Naive B cell (primary cell): ENCODE data around the gene RFX3. TPM values are rescaled to one million over a fixed set of nuclear protein-coding genes. Genes with fewer than 3 reads are reported as not detected.

Experiments used
- ATAC-seq, 2 donors: fragments of 150-1000 bp; cut with Tn5 transposase; 2 replicates each; pipeline ENCODE4 v1.10.0; 2021; ENCODE audit warnings: low read depth in 2 of 2, mild to moderate bottlenecking in 2 of 2, moderate library complexity in 2 of 2
- DNase-seq: peaks from one replicate; pipeline ENCODE4 v3.0.0; 2022
- H3K27ac Mint-ChIP-seq, 6 donors: one replicate each; pipeline ENCODE4 v1.8.0; 2020 to 2022; ENCODE audit warnings: mild to moderate bottlenecking in 6 of 6, mixed read lengths in 6 of 6, moderate library complexity in 5 of 6, inconsistent platforms in 2 of 6
- H3K27me3 Mint-ChIP-seq, 3 donors: one replicate each; pipeline ENCODE4 v1.8.0; 2021 to 2022; ENCODE audit warnings: mixed read lengths in 3 of 3, mild to moderate bottlenecking in 1 of 3
- H3K36me3 Mint-ChIP-seq, 2 donors: one replicate each; pipeline ENCODE4 v1.8.0; 2020 to 2022; ENCODE audit warnings: mixed read lengths in 2 of 2, inconsistent platforms in 1 of 2, mild to moderate bottlenecking in 1 of 2
- H3K4me1 Mint-ChIP-seq, 3 donors: one replicate each; pipeline ENCODE4 v1.8.0; 2020 to 2022; ENCODE audit warnings: mixed read lengths in 3 of 3, inconsistent platforms in 1 of 3, mild to moderate bottlenecking in 1 of 3, moderate library complexity in 1 of 3
- H3K4me3 Mint-ChIP-seq, 8 donors: one replicate each; pipeline ENCODE4 v1.8.0; 2020 to 2022; ENCODE audit warnings: mild to moderate bottlenecking in 8 of 8, mixed read lengths in 8 of 8, moderate library complexity in 8 of 8, inconsistent platforms in 2 of 8
- H3K9me3 Mint-ChIP-seq, 7 donors: one replicate each; pipeline ENCODE4 v1.8.0; 2020 to 2022; ENCODE audit warnings: mixed read lengths in 7 of 7, mild to moderate bottlenecking in 5 of 7, inconsistent platforms in 2 of 7, moderate library complexity in 1 of 7
- polyA plus RNA-seq, 6 donors: library from polyadenylated mRNA; unstranded; fragments of 300-500 nt; fragmentation: Illumina TruSeq; gene quantifications; one replicate each; pipeline ENCODE4 v1.2.3, GENCODE V29; 2021; ENCODE audit warnings: low read depth in 6 of 6

RFX3 gene
- polyA plus RNA-seq, 6 donors from 2014 or later: 3.7 to 16.7 (median 6.3) TPM

GRCh38 chr9:3386753-3387152, 139.0 kb downstream of the RFX3 start:
- Mint-ChIP-seq H3K4me1 (peaks cover 12 to 19% (median 14%) of the 10 kb centered on the region in 3 donors), H3K36me3 (peaks cover 43 to 57% of the 10 kb centered on the region in 2 donors), H3K4me3 (no peak overlapping the region), H3K27me3 (no peaks in the 10 kb centered on the region), H3K9me3 (peaks cover 0 to 14% (median 5%) of the 10 kb centered on the region in 7 donors), H3K27ac (no peak overlapping the region)
- ATAC-seq (no peak), DNase-seq (no peak)

GRCh38 chr9:3385871-3386270, 139.9 kb downstream of the RFX3 start:
- no peak for ATAC-seq
- DNase-seq: no peak
- H3K27me3 Mint-ChIP-seq: no peaks in the 10 kb centered on the region
- peaks cover 0 to 13% (median 5%) of the 10 kb centered on the region in 7 donors for H3K9me3 Mint-ChIP-seq
- H3K36me3 Mint-ChIP-seq: peaks cover 34 to 48% of the 10 kb centered on the region in 2 donors
- peaks cover 12 to 19% (median 14%) of the 10 kb centered on the region in 3 donors for H3K4me1 Mint-ChIP-seq
- peak overlapping the region in 1 of 6 donors; percentile 60 for H3K27ac Mint-ChIP-seq
- peak overlapping the region in 1 of 8 donors; percentile 29 for H3K4me3 Mint-ChIP-seq

GRCh38 chr9:3371842-3372241, 154.0 kb downstream of the RFX3 start:
- peaks cover 0 to 7% of the 10 kb centered on the region in 2 donors for H3K36me3 Mint-ChIP-seq
- no peak for DNase-seq
- peaks cover 13 to 24% (median 21%) of the 10 kb centered on the region in 3 donors for H3K4me1 Mint-ChIP-seq
- no peaks in the 10 kb centered on the region for H3K27me3 Mint-ChIP-seq
- H3K27ac Mint-ChIP-seq: no peak overlapping the region
- peaks cover 0 to 3% (median 0%) of the 10 kb centered on the region in 7 donors for H3K9me3 Mint-ChIP-seq
- no peak for ATAC-seq
- H3K4me3 Mint-ChIP-seq: no peak overlapping the region

GRCh38 chr9:3370715-3371114, 155.1 kb downstream of the RFX3 start:
- no peak for ATAC-seq
- no peak for DNase-seq
- no peak overlapping the region for H3K4me3 Mint-ChIP-seq
- no peak overlapping the region for H3K27ac Mint-ChIP-seq
- peaks cover 16 to 30% (median 25%) of the 10 kb centered on the region in 3 donors for H3K4me1 Mint-ChIP-seq
- peaks cover 0 to 7% of the 10 kb centered on the region in 2 donors for H3K36me3 Mint-ChIP-seq
- no peaks in the 10 kb centered on the region for H3K27me3 Mint-ChIP-seq
- no peaks in the 10 kb centered on the region for H3K9me3 Mint-ChIP-seq

GRCh38 chr9:3367185-3367584, 158.6 kb downstream of the RFX3 start:
- peaks cover 13 to 27% (median 18%) of the 10 kb centered on the region in 3 donors for H3K4me1 Mint-ChIP-seq
- ATAC-seq (no peak), DNase-seq (no peak)
- peaks cover 0 to 3% of the 10 kb centered on the region in 2 donors for H3K36me3 Mint-ChIP-seq
- peak overlapping the region in 2 of 6 donors; percentile 49 to 55 for H3K27ac Mint-ChIP-seq
- H3K4me3 Mint-ChIP-seq: no peak overlapping the region
- H3K27me3 Mint-ChIP-seq: no peaks in the 10 kb centered on the region
- H3K9me3 Mint-ChIP-seq: no peaks in the 10 kb centered on the region

- Mint-ChIP-seq H3K9me3 (peaks cover 0 to 10% (median 6%) of the 10 kb centered on the region in 7 donors), H3K27me3 (no peaks in the 10 kb centered on the region), H3K4me3 (peak overlapping the region in 1 of 8 donors; percentile 18), H3K4me1 (peaks cover 13 to 22% (median 15%) of the 10 kb centered on the region in 3 donors), H3K36me3 (peaks cover 0 to 19% of the 10 kb centered on the region in 2 donors), H3K27ac (peak overlapping the region in 2 of 6 donors; percentile 38 to 53)
- ATAC-seq (no peak), DNase-seq (no peak)
Observed at GRCh38 chr9:3361689-3362392, 164.0 kb downstream of the RFX3 start.

GRCh38 chr9:3361116-3361515, 164.7 kb downstream of the RFX3 start:
- Mint-ChIP-seq H3K36me3 (peaks cover 0 to 19% of the 10 kb centered on the region in 2 donors), H3K27me3 (no peaks in the 10 kb centered on the region), H3K4me1 (peaks cover 10 to 20% (median 11%) of the 10 kb centered on the region in 3 donors), H3K27ac (peak overlapping the region in 2 of 6 donors; percentile 9 to 53), H3K4me3 (peak overlapping the region in 1 of 8 donors; percentile 18), H3K9me3 (peaks cover 0 to 10% (median 6%) of the 10 kb centered on the region in 7 donors)
- DNase-seq (no peak), ATAC-seq (no peak)

- ATAC-seq (no peak), DNase-seq (no peak)
- Mint-ChIP-seq H3K36me3 (peaks cover 0 to 19% of the 10 kb centered on the region in 2 donors), H3K27me3 (no peaks in the 10 kb centered on the region), H3K4me1 (peaks cover 10 to 21% (median 11%) of the 10 kb centered on the region in 3 donors), H3K4me3 (no peak overlapping the region), H3K9me3 (peaks cover 0 to 10% (median 6%) of the 10 kb centered on the region in 7 donors), H3K27ac (no peak overlapping the region)
Observed at GRCh38 chr9:3360245-3360644, 165.6 kb downstream of the RFX3 start.

GRCh38 chr9:3359778-3360177, 166.0 kb downstream of the RFX3 start:
- peaks cover 3 to 19% of the 10 kb centered on the region in 2 donors for H3K36me3 Mint-ChIP-seq
- H3K27ac Mint-ChIP-seq: no peak overlapping the region
- no peaks in the 10 kb centered on the region for H3K27me3 Mint-ChIP-seq
- peaks cover 0 to 10% (median 6%) of the 10 kb centered on the region in 7 donors for H3K9me3 Mint-ChIP-seq
- ATAC-seq: no peak
- H3K4me1 Mint-ChIP-seq: peaks cover 10 to 25% (median 11%) of the 10 kb centered on the region in 3 donors
- no peak for DNase-seq
- H3K4me3 Mint-ChIP-seq: no peak overlapping the region

- Mint-ChIP-seq H3K9me3 (peaks cover under 1 to 16% (median 10%) of the 10 kb centered on the region in 7 donors), H3K27ac (peak overlapping the region in 5 of 6 donors; percentile 46 to 92 (median 59)), H3K36me3 (peaks cover 9 to 25% of the 10 kb centered on the region in 2 donors), H3K4me1 (peaks cover 10 to 26% (median 11%) of the 10 kb centered on the region in 3 donors), H3K27me3 (no peaks in the 10 kb centered on the region), H3K4me3 (peak overlapping the region in 5 of 8 donors; percentile 10 to 59 (median 41))
- ATAC-seq (peak; percentile 50 to 53), DNase-seq (no peak)
Observed at GRCh38 chr9:3359048-3359692, 166.6 kb downstream of the RFX3 start.

- Mint-ChIP-seq H3K9me3 (peaks cover 0 to 7% (median 1%) of the 10 kb centered on the region in 7 donors), H3K36me3 (peaks cover 7 to 21% of the 10 kb centered on the region in 2 donors), H3K4me3 (no peak overlapping the region), H3K27ac (peak overlapping the region in 1 of 6 donors; percentile 40), H3K4me1 (peaks cover 0 to 10% (median 8%) of the 10 kb centered on the region in 3 donors), H3K27me3 (no peaks in the 10 kb centered on the region)
- ATAC-seq (no peak), DNase-seq (no peak)
Observed at GRCh38 chr9:3348169-3348568, 177.6 kb downstream of the RFX3 start.

- ATAC-seq: no peak
- DNase-seq: no peak
- Mint-ChIP-seq H3K36me3 (peaks cover 7 to 21% of the 10 kb centered on the region in 2 donors), H3K9me3 (peaks cover 0 to 4% (median 0%) of the 10 kb centered on the region in 7 donors), H3K4me3 (no peak overlapping the region), H3K27ac (no peak overlapping the region), H3K27me3 (no peaks in the 10 kb centered on the region), H3K4me1 (peaks cover 0 to 10% (median 8%) of the 10 kb centered on the region in 3 donors)
Observed at GRCh38 chr9:3346549-3346948, 179.3 kb downstream of the RFX3 start.

- no peak for DNase-seq
- Mint-ChIP-seq H3K36me3 (peaks cover 0 to 10% of the 10 kb centered on the region in 2 donors), H3K27me3 (no peaks in the 10 kb centered on the region), H3K27ac (no peak overlapping the region), H3K9me3 (peaks cover 0 to 7% (median 0%) of the 10 kb centered on the region in 7 donors), H3K4me3 (no peak overlapping the region), H3K4me1 (peaks cover 0 to 10% (median 4%) of the 10 kb centered on the region in 3 donors)
- ATAC-seq: no peak
Observed at GRCh38 chr9:3343671-3344070, 182.1 kb downstream of the RFX3 start.
